ENCODE data around the gene INPPL1. TPM values are rescaled to one million over a fixed set of nuclear protein-coding genes. Genes with fewer than 3 reads are reported as not detected.
"Not testable (repeated sequence)": the region's sequence is repeated elsewhere in the genome, so short reads cannot be mapped to it uniquely, and the experiment has no call there.

Gene INPPL1
- total and polyA plus RNA-seq, 8 donors = 20.9 to 226 (median 99.2) TPM

DNA sequence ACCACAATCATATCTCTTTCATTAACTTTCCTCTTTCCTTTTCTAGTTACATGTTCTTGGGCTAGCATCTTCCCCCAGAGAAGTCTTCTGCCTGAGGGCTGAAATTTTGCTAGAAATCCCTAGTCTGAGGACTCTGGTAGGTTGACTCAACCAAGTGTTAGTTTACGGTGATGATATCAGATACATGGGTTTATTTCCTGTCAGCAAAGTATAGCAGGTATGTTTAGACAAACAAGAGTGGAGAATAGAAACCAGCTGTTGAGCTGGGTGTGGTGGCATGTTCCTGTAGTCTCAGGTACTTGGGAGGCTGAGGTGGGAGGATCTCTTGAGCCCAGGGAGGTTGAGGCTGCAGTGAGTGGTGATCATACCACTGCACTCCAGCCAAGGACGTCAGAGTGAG lies 21.4 kb upstream of the INPPL1 start:
- WGBS, 5 donors = 53 to 73% (median 63%) methylated on average over 2 of the region's 2 CpGs
- Histone ChIP-seq H3K36me3 (no peaks in the 10 kb centered on the region), H3K4me1 (no peaks in the 10 kb centered on the region), H3K4me3 (no peak overlapping the region), H3K27ac (no peak overlapping the region), H3K27me3 (no peaks in the 10 kb centered on the region), H3K9me3 (no peaks in the 10 kb centered on the region)
- no peak for TF ChIP-seq EP300 (IDR thresholded peaks at IDR 0.05)
- TF ChIP-seq, protein P1, sequence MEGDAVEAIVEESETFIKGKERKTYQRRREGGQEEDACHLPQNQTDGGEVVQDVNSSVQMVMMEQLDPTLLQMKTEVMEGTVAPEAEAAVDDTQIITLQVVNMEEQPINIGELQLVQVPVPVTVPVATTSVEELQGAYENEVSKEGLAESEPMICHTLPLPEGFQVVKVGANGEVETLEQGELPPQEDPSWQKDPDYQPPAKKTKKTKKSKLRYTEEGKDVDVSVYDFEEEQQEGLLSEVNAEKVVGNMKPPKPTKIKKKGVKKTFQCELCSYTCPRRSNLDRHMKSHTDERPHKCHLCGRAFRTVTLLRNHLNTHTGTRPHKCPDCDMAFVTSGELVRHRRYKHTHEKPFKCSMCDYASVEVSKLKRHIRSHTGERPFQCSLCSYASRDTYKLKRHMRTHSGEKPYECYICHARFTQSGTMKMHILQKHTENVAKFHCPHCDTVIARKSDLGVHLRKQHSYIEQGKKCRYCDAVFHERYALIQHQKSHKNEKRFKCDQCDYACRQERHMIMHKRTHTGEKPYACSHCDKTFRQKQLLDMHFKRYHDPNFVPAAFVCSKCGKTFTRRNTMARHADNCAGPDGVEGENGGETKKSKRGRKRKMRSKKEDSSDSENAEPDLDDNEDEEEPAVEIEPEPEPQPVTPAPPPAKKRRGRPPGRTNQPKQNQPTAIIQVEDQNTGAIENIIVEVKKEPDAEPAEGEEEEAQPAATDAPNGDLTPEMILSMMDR (IDR thresholded peaks at IDR 0.05) = no peak
- no peak for TF ChIP-seq POLR2A (IDR thresholded peaks at IDR 0.05)
- TF ChIP-seq POLR2AphosphoS5 (IDR thresholded peaks at IDR 0.05) = no peak
- no peak for DNase-seq
- intact Hi-C loops (cut with DNase I; ENCODE audit: low total_unique reads) = no loop called here

DNA sequence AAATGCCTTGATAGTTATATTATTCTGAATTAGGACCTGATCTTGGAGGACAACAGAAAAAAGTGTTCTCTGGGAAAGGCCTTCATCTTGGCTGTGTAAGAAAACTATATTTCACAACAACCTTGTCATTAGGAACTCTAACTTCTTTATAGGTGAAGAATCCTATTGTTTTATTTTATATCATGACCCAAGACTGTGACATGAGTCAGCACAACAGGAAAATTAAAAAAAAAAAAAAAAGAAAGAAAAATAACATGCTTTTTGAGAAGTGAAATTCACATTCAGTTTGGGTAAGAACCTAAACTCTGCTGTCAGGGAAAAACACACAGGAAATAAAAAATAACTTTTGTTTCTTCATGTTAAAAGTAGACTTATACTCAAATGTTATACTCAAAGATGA lies 19.7 kb upstream of the INPPL1 start:
- intact Hi-C loops (cut with DNase I; ENCODE audit: low total_unique reads) = no loop called here
- no peak for TF ChIP-seq POLR2AphosphoS5 (IDR thresholded peaks at IDR 0.05)
- TF ChIP-seq EP300 (IDR thresholded peaks at IDR 0.05) = no peak
- no peak for TF ChIP-seq POLR2A (IDR thresholded peaks at IDR 0.05)
- TF ChIP-seq, protein P1 (IDR thresholded peaks at IDR 0.05) = no peak
- Histone ChIP-seq H3K27me3 (no peaks in the 10 kb centered on the region), H3K4me1 (no peaks in the 10 kb centered on the region), H3K4me3 (no peak overlapping the region), H3K36me3 (no peaks in the 10 kb centered on the region), H3K27ac (no peak overlapping the region), H3K9me3 (peaks cover 0 to 9% (median 4%) of the 10 kb centered on the region in 4 donors)
- DNase-seq = no peak

GRCh38 chr11:72206794-72207193 lies 17.8 kb upstream of the INPPL1 start:
- DNase-seq; H3K4me3 ChIP-seq; H3K27me3 ChIP-seq; H3K27ac ChIP-seq; intact Hi-C loops (cut with DNase I; ENCODE audit: low total_unique reads); H3K36me3 ChIP-seq; H3K4me1 ChIP-seq: not testable (repeated sequence)
- WGBS, 5 donors = 74 to 93% (median 92%) methylated on average over 2 of the region's 2 CpGs
- peaks cover 0 to 16% (median 5%) of the 10 kb centered on the region in 4 donors for H3K9me3 ChIP-seq

DNA sequence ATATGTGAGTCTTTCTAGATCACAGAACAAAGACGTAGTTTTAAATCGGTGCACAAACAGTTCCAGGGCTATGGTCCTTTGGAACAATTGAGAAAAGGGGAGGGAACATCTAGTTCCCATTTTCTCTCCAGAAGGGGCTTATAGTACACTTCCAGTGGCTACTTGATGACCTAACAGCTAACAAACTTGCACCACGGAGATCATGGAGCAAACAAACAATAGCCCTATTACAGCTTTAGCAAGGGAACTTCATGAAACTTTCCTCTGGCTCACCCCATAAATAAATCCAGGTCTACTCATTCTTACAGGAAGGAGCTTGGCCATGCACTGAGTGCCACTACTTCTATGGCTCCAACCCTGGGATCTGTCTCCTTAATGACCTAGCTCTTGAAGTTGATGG lies 16.3 kb upstream of the INPPL1 start:
- Histone ChIP-seq H3K36me3 (no peaks in the 10 kb centered on the region), H3K27ac (no peak overlapping the region), H3K4me3 (no peak overlapping the region), H3K4me1 (no peaks in the 10 kb centered on the region), H3K9me3 (peaks cover 0 to 16% (median 5%) of the 10 kb centered on the region in 4 donors), H3K27me3 (no peaks in the 10 kb centered on the region)
- WGBS, 5 donors = 60 to 83% (median 72%) methylated on average over 3 of the region's 3 CpGs
- DNase-seq = peak in 1 of 2 donors; percentile 10
- intact Hi-C loops (cut with DNase I; ENCODE audit: low total_unique reads) = no loop called here
- no peak for TF ChIP-seq POLR2A (IDR thresholded peaks at IDR 0.05)
- TF ChIP-seq EP300 (IDR thresholded peaks at IDR 0.05) = no peak
- TF ChIP-seq POLR2AphosphoS5 (IDR thresholded peaks at IDR 0.05) = no peak
- TF ChIP-seq, protein P1 (IDR thresholded peaks at IDR 0.05) = no peak

- no peak overlapping the region for H3K4me3 ChIP-seq
- H3K36me3 ChIP-seq = no peaks in the 10 kb centered on the region
- no peaks in the 10 kb centered on the region for H3K27me3 ChIP-seq
- peak in 1 of 2 donors; percentile 24 for DNase-seq
- TF ChIP-seq, protein P1 (IDR thresholded peaks at IDR 0.05) = no peak
- no peak for TF ChIP-seq POLR2A (IDR thresholded peaks at IDR 0.05)
- no peak for TF ChIP-seq EP300 (IDR thresholded peaks at IDR 0.05)
- no peak for TF ChIP-seq POLR2AphosphoS5 (IDR thresholded peaks at IDR 0.05)
- WGBS, 5 donors = 78 to 82% (median 79%) methylated on average over 4 of the region's 4 CpGs
- peaks cover 0 to 16% (median 5%) of the 10 kb centered on the region in 4 donors for H3K9me3 ChIP-seq
- no peaks in the 10 kb centered on the region for H3K4me1 ChIP-seq
- no peak overlapping the region for H3K27ac ChIP-seq
- intact Hi-C loops (cut with DNase I; ENCODE audit: low total_unique reads) = no loop called here
Measured at GRCh38 chr11:72209101-72209500, 15.5 kb upstream of the INPPL1 start.
